ENCODE data around the gene SKI. TPM values are rescaled to one million over a fixed set of nuclear protein-coding genes. Genes with fewer than 3 reads are reported as not detected.

SKI gene
- total RNA-seq, 1 experiment from 2014 or later, result 53.7 TPM

DNA sequence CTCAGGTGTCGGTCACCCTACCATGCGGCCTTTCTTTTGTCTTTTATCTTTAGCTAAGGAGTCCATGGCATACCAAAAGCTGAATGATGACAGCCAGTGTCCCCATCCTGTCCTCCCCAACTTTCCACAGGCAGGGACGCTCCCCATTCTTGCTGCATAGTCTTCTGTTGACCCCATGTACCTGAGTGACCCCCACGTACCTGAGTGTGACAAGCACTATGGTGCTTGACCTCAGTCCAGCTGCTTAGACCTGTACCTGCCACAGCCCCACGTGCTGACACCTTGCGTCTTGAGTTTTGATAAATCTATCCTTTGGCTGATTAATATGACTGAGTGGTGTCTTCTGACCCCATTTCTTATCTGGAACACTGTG is 26.9 kb downstream of the SKI start:
- Mint-ChIP-seq H3K4me3 (ENCODE audit: unreplicated experiment) (no peak overlapping the region), H3K9me3 (ENCODE audit: unreplicated experiment) (no peaks in the 10 kb centered on the region), H3K27ac (ENCODE audit: low read depth, unreplicated experiment) (no peak overlapping the region), H3K27me3 (ENCODE audit: insufficient read depth, unreplicated experiment) (no peaks in the 10 kb centered on the region), H3K4me1 (ENCODE audit: insufficient read depth, unreplicated experiment) (peaks cover 14% of the 10 kb centered on the region), H3K36me3 (ENCODE audit: insufficient read depth, unreplicated experiment) (peaks cover 16% of the 10 kb centered on the region)
- ChIA-PET POLR2A (no interaction called here), CTCF (no interaction called here)
- intact Hi-C loops (cut with micrococcal nuclease), result no loop called here
- no peak for TF ChIP-seq CTCF (IDR thresholded peaks at IDR 0.05; ENCODE audit: unreplicated experiment)
- BruUV-seq (replicated peaks), result no TSS peak
- DNase-seq (ENCODE audit: unreplicated experiment), result no peak

- no TSS peak for BruUV-seq (replicated peaks)
- POLR2A ChIA-PET, result no interaction called here
- Mint-ChIP-seq H3K36me3 (ENCODE audit: insufficient read depth, unreplicated experiment) (peaks cover 16% of the 10 kb centered on the region), H3K27ac (ENCODE audit: low read depth, unreplicated experiment) (no peak overlapping the region), H3K4me3 (ENCODE audit: unreplicated experiment) (no peak overlapping the region), H3K9me3 (ENCODE audit: unreplicated experiment) (no peaks in the 10 kb centered on the region), H3K4me1 (ENCODE audit: insufficient read depth, unreplicated experiment) (peaks cover 18% of the 10 kb centered on the region), H3K27me3 (ENCODE audit: insufficient read depth, unreplicated experiment) (no peaks in the 10 kb centered on the region)
- no peak for TF ChIP-seq CTCF (IDR thresholded peaks at IDR 0.05; ENCODE audit: unreplicated experiment)
- intact Hi-C loops (cut with micrococcal nuclease), result no loop called here
- CTCF ChIA-PET, result no interaction called here
- peak; percentile 22 for DNase-seq (ENCODE audit: unreplicated experiment)
Measured at GRCh38 chr1:2255420-2256369, 27.6 kb downstream of the SKI start.

DNA sequence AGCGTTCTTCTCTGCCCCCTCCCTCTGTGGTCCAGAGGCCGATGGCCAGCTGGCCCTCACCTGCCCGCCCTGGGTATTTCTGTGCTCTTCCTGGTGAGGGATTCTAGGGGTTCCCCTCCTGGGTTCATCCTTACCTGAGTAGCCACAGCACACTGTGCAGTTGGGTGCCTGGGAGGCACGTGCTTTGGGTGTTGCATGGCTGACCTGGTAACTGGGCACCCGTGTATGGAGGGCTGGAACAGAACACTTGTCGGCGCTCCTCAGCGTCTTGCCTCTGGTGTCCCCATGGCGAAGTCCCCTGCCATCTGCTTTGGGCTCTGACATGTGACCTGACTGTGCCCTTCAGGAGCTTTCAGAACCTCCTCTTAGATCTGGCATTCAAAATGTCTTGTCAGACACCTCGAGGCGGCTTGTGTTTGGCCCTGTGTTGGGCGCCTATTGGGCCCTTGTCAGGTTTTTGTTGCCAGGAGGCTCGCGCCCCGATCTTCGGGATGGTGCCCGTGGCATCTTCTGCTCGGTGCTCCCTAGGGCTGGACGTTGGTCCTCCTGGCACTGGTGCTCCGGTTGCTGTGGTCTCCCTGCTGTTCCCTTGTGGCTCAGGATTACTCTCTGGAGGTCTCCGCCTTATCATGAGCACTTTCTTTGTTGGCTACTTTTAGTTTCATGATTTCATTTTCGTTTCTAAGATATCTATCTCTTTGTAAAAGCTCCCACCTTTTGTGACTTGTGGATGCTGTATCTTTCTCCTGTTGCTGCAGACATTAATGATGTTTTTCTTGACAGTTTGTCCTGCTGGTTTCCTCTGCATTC is 28.5 kb downstream of the SKI start:
- Mint-ChIP-seq H3K27me3 (ENCODE audit: insufficient read depth, unreplicated experiment) (no peaks in the 10 kb centered on the region), H3K4me3 (ENCODE audit: unreplicated experiment) (no peak overlapping the region), H3K36me3 (ENCODE audit: insufficient read depth, unreplicated experiment) (peaks cover 16% of the 10 kb centered on the region), H3K27ac (ENCODE audit: low read depth, unreplicated experiment) (no peak overlapping the region), H3K4me1 (ENCODE audit: insufficient read depth, unreplicated experiment) (peaks cover 18% of the 10 kb centered on the region), H3K9me3 (ENCODE audit: unreplicated experiment) (no peaks in the 10 kb centered on the region)
- no peak for DNase-seq (ENCODE audit: unreplicated experiment)
- TF ChIP-seq CTCF (IDR thresholded peaks at IDR 0.05; ENCODE audit: unreplicated experiment), result no peak
- BruUV-seq (replicated peaks), result no TSS peak
- ChIA-PET POLR2A (no interaction called here), CTCF (interaction anchor here (0.5 kb wide), 1 partner anchor 67 kb away, joined by 3 read pairs; no protein-coding TSS in a partner anchor)
- intact Hi-C loops (cut with micrococcal nuclease), result no loop called here

GRCh38 chr1:2257245-2257627 is 29.1 kb downstream of the SKI start:
- peaks cover 18% of the 10 kb centered on the region for H3K4me1 Mint-ChIP-seq (ENCODE audit: insufficient read depth, unreplicated experiment)
- H3K4me3 Mint-ChIP-seq (ENCODE audit: unreplicated experiment), result no peak overlapping the region
- ChIA-PET POLR2A (no interaction called here), CTCF (no interaction called here)
- H3K27me3 Mint-ChIP-seq (ENCODE audit: insufficient read depth, unreplicated experiment), result no peaks in the 10 kb centered on the region
- DNase-seq (ENCODE audit: unreplicated experiment), result no peak
- no peak for TF ChIP-seq CTCF (IDR thresholded peaks at IDR 0.05; ENCODE audit: unreplicated experiment)
- peaks cover 16% of the 10 kb centered on the region for H3K36me3 Mint-ChIP-seq (ENCODE audit: insufficient read depth, unreplicated experiment)
- no peaks in the 10 kb centered on the region for H3K9me3 Mint-ChIP-seq (ENCODE audit: unreplicated experiment)
- BruUV-seq (replicated peaks), result no TSS peak
- no peak overlapping the region for H3K27ac Mint-ChIP-seq (ENCODE audit: low read depth, unreplicated experiment)
- intact Hi-C loops (cut with micrococcal nuclease), result no loop called here

Data from MCF 10A (cell line).